Mesenchymal stem cell (in vitro differentiated cells and primary cell): Measurements from ENCODE around the gene COQ8A.
"Not testable (repeated sequence)": the region's sequence is repeated elsewhere in the genome, so short reads cannot be mapped to it uniquely, and the experiment has no call there.

Experiments
- DNase-seq: peaks from one replicate; pipeline ENCODE4 v3.0.0-alpha.2; 2013
- H2AFZ ChIP-seq: one replicate; pipeline ENCODE4 v1.6.1; 2013; ENCODE audit warnings: low read depth, mild to moderate bottlenecking, control low read depth, inconsistent platforms, low read length, moderate library complexity
- H2AK5ac ChIP-seq: 2 replicates; pipeline ENCODE4 v1.6.1; 2013; ENCODE audit warnings: low read length, moderate library complexity, mild to moderate bottlenecking, inconsistent platforms; ENCODE audit not compliant: severe bottlenecking
- H2BK120ac ChIP-seq: one replicate; pipeline ENCODE4 v1.6.1; 2013; ENCODE audit warnings: low read depth, mild to moderate bottlenecking, inconsistent platforms, low read length, moderate library complexity
- H2BK12ac ChIP-seq, 2 experiments: one replicate each; pipeline ENCODE4 v1.6.1; 2013; ENCODE audit warnings: inconsistent platforms in 2 of 2, low read length in 2 of 2, mild to moderate bottlenecking in 2 of 2, moderate library complexity in 2 of 2, control low read depth in 1 of 2
- H2BK15ac ChIP-seq: one replicate; pipeline ENCODE4 v1.6.1; 2013; ENCODE audit warnings: mild to moderate bottlenecking, low read depth, inconsistent platforms; ENCODE audit not compliant: poor library complexity, severe bottlenecking
- H2BK5ac ChIP-seq: 2 replicates; pipeline ENCODE4 v1.6.1; 2013; ENCODE audit warnings: low read depth, mild to moderate bottlenecking, low read length, control low read depth, inconsistent platforms; ENCODE audit not compliant: poor library complexity, severe bottlenecking
- H3K14ac ChIP-seq, 2 experiments: one replicate each; pipeline ENCODE4 v1.6.1; 2013; ENCODE audit warnings: inconsistent platforms in 2 of 2, low read length in 2 of 2, control low read depth in 1 of 2, mild to moderate bottlenecking in 1 of 2, moderate library complexity in 1 of 2
- H3K18ac ChIP-seq, 2 experiments: one replicate each; pipeline ENCODE4 v1.6.1; 2013; ENCODE audit warnings: inconsistent platforms in 2 of 2, low read length in 2 of 2, control low read depth in 1 of 2, low read depth in 1 of 2, mild to moderate bottlenecking in 1 of 2
- H3K23ac ChIP-seq, 2 experiments: one replicate each; pipeline ENCODE4 v1.6.1; 2013; ENCODE audit warnings: inconsistent platforms in 2 of 2, low read length in 2 of 2, mild to moderate bottlenecking in 2 of 2, moderate library complexity in 2 of 2, control low read depth in 1 of 2
- H3K27ac ChIP-seq: 2 replicates; pipeline ENCODE4 v1.5.1; 2013; ENCODE audit warnings: mild to moderate bottlenecking, moderate library complexity, low read length, control low read depth, inconsistent platforms; ENCODE audit not compliant: poor library complexity, severe bottlenecking
- H3K27me3 ChIP-seq, 2 experiments: 2 replicates each; pipeline versions ENCODE4 v1.6.1 to v1.7.0; 2013; ENCODE audit warnings: low read length in 2 of 2, mild to moderate bottlenecking in 2 of 2, moderate library complexity in 2 of 2, control low read depth in 1 of 2, inconsistent platforms in 1 of 2; ENCODE audit not compliant: control insufficient read depth in 1 of 2, insufficient read depth in 1 of 2
- H3K36me3 ChIP-seq, 2 experiments: 2 replicates each; pipeline versions ENCODE4 v1.6.1 to v1.7.0; 2013; ENCODE audit warnings: low read length in 2 of 2, control low read depth in 1 of 2, inconsistent platforms in 1 of 2, low read depth in 1 of 2, mild to moderate bottlenecking in 1 of 2; ENCODE audit not compliant: insufficient read depth in 2 of 2, control insufficient read depth in 1 of 2
- H3K4ac ChIP-seq, 2 experiments: one replicate each; pipeline ENCODE4 v1.6.1; 2013; ENCODE audit warnings: inconsistent platforms in 2 of 2, low read length in 2 of 2, mild to moderate bottlenecking in 2 of 2, moderate library complexity in 2 of 2, control low read depth in 1 of 2, low read depth in 1 of 2
- H3K4me1 ChIP-seq: 2 replicates; pipeline ENCODE4 v1.6.1; 2013; ENCODE audit warnings: low read depth, low read length, control low read depth; ENCODE audit not compliant: control insufficient read depth, insufficient read depth
- H3K4me2 ChIP-seq: 2 replicates; pipeline ENCODE4 v1.6.1; 2013; ENCODE audit warnings: low read length, mild to moderate bottlenecking, inconsistent platforms; ENCODE audit not compliant: poor library complexity, severe bottlenecking
- H3K4me3 ChIP-seq, 2 experiments: 2 replicates each; pipeline versions ENCODE4 v1.5.1 to v1.7.0; 2013; ENCODE audit warnings: low read length in 2 of 2, mild to moderate bottlenecking in 2 of 2, control low read depth in 1 of 2, low read depth in 1 of 2; ENCODE audit not compliant: insufficient read depth in 1 of 2
- H3K79me1 ChIP-seq: replicated peaks from 2 replicates; pipeline ENCODE4 v1.6.1; 2013; ENCODE audit warnings: mild to moderate bottlenecking, control low read depth, low read length, inconsistent platforms; ENCODE audit not compliant: poor library complexity, severe bottlenecking
- H3K9ac ChIP-seq: 2 replicates; pipeline ENCODE4 v1.7.0; 2013; ENCODE audit warnings: mild to moderate bottlenecking, low read length, moderate library complexity
- H3K9me3 ChIP-seq: 2 replicates; pipeline ENCODE4 v1.7.0; 2013; ENCODE audit warnings: mild to moderate bottlenecking, low read length; ENCODE audit not compliant: control insufficient read depth
- H4K8ac ChIP-seq: one replicate; pipeline ENCODE4 v1.6.1; 2013; ENCODE audit warnings: inconsistent platforms, mild to moderate bottlenecking, low read length, moderate library complexity
- H4K91ac ChIP-seq: one replicate; pipeline ENCODE4 v1.6.1; 2013; ENCODE audit warnings: mild to moderate bottlenecking, low read length, inconsistent platforms
- WGBS: methylation state at CpG from one replicate; pipeline ENCODE4 v1.1.7; 2013; ENCODE audit warnings: mixed read lengths; 5-methylcytosine and 5-hydroxymethylcytosine counted together

COQ8A gene

GRCh38 chr1:226995365-226996332 lies 55.6 kb downstream of the COQ8A start:
- Histone ChIP-seq H3K18ac (no peak overlapping the region), H3K23ac (no peak overlapping the region), H4K91ac (no peak overlapping the region), H3K4me2 (no peak overlapping the region), H3K4me3 (no peak overlapping the region), H3K79me1 (peaks cover 3% of the 10 kb centered on the region), H3K36me3 (peaks cover 6 to 43% of the 10 kb centered on the region in 2 experiments), H3K4me1 (peaks cover 14% of the 10 kb centered on the region), H2AFZ (no peak overlapping the region), H3K9me3 (no peaks in the 10 kb centered on the region), H2AK5ac (no peak overlapping the region), H2BK120ac (no peak overlapping the region), H3K9ac (no peak overlapping the region), H2BK5ac (no peak overlapping the region), H2BK15ac (no peak overlapping the region), H3K4ac (no peak overlapping the region), H3K27me3 (no peaks in the 10 kb centered on the region), H3K27ac (no peak overlapping the region), H4K8ac (no peak overlapping the region), H3K14ac (no peak overlapping the region), H2BK12ac (no peak overlapping the region)
- 97% methylated on average over 10 of the region's 13 CpGs for WGBS
- DNase-seq: no peak

- WGBS: no CpG with 5 or more reads among the region's 2 CpGs
- not testable (repeated sequence) for H2BK12ac ChIP-seq, H3K18ac ChIP-seq, H3K23ac ChIP-seq, H4K91ac ChIP-seq, H2BK120ac ChIP-seq, H3K4me2 ChIP-seq, H3K4me3 ChIP-seq, H4K8ac ChIP-seq, H3K27me3 ChIP-seq, H3K4ac ChIP-seq, H2AK5ac ChIP-seq, H3K79me1 ChIP-seq, DNase-seq, H2BK5ac ChIP-seq, H2AFZ ChIP-seq, H3K9ac ChIP-seq, H3K9me3 ChIP-seq, H2BK15ac ChIP-seq, H3K14ac ChIP-seq, H3K27ac ChIP-seq, H3K4me1 ChIP-seq
- H3K36me3 ChIP-seq: peaks cover 14 to 47% of the 10 kb centered on the region in 2 experiments
Observed at GRCh38 chr1:226999579-226999978, 59.5 kb downstream of the COQ8A start.

- Histone ChIP-seq H3K23ac (no peak overlapping the region), H3K9ac (no peak overlapping the region), H2AFZ (no peak overlapping the region), H3K79me1 (peaks cover 9% of the 10 kb centered on the region), H2BK15ac (no peak overlapping the region), H3K18ac (no peak overlapping the region), H3K14ac (no peak overlapping the region), H3K27ac (no peak overlapping the region), H4K8ac (no peak overlapping the region), H3K4me2 (no peak overlapping the region), H3K4ac (no peak overlapping the region), H2AK5ac (no peak overlapping the region), H3K36me3 (peaks cover 20 to 50% of the 10 kb centered on the region in 2 experiments), H4K91ac (no peak overlapping the region), H3K4me1 (peaks cover 4% of the 10 kb centered on the region), H2BK120ac (no peak overlapping the region), H2BK5ac (no peak overlapping the region), H2BK12ac (no peak overlapping the region), H3K9me3 (no peaks in the 10 kb centered on the region), H3K4me3 (no peak overlapping the region), H3K27me3 (no peaks in the 10 kb centered on the region)
- DNase-seq: no peak
- 77% methylated on average over 3 of the region's 3 CpGs for WGBS
Observed at GRCh38 chr1:227002531-227003049, 62.5 kb downstream of the COQ8A start.

- Histone ChIP-seq H4K8ac (no peak overlapping the region), H2AFZ (no peak overlapping the region), H3K23ac (no peak overlapping the region), H3K27ac (no peak overlapping the region), H3K4ac (no peak overlapping the region), H2BK12ac (no peak overlapping the region), H3K9ac (no peak overlapping the region), H2BK120ac (no peak overlapping the region), H3K4me3 (no peak overlapping the region), H2BK5ac (no peak overlapping the region), H3K9me3 (no peaks in the 10 kb centered on the region), H4K91ac (no peak overlapping the region), H3K27me3 (no peaks in the 10 kb centered on the region), H3K79me1 (peaks cover 9% of the 10 kb centered on the region), H3K36me3 (peaks cover 20 to 50% of the 10 kb centered on the region in 2 experiments), H3K14ac (no peak overlapping the region), H2AK5ac (no peak overlapping the region), H3K4me2 (no peak overlapping the region), H3K18ac (no peak overlapping the region), H2BK15ac (no peak overlapping the region), H3K4me1 (peaks cover 4% of the 10 kb centered on the region)
- DNase-seq: no peak
- WGBS: over 99% methylated on average over 8 of the region's 8 CpGs
Observed at GRCh38 chr1:227003165-227003564, 63.1 kb downstream of the COQ8A start.
